ENCODE data around the gene GPC1. TPM values are rescaled to one million over a fixed set of nuclear protein-coding genes. Genes with fewer than 3 reads are reported as not detected.

GPC1 gene
- total and polyA plus RNA-seq, 2 of the 4 experiments (the other 2 are of a cell fraction), result 16.0 to 211 TPM

DNA sequence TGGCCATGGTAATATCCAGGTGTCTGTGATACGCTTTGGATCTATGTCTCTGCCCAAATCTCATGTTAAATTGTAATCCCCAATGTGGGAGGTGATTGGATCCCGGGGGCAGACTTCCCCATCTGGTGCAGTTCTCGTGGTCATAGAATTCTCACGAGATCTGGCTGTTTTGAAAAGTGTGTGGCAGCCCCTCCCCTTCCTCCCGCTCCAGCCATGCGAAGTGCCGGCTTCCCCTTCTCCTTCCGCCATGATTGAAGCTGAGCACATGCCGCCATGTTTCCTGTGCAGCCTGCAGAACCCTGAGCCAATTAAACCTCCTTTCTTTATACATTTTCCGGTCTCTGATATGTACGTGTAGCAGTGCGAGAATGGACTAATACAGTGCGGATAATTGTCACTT, 42.5 kb downstream of the GPC1 start:
- no peak overlapping the region for H3K27ac ChIP-seq (ENCODE audit: insufficient read depth, low read length)
- no peaks in the 10 kb centered on the region for H4K20me1 ChIP-seq (ENCODE audit: insufficient read depth, low read length)
- H3K4me3 ChIP-seq (ENCODE audit: insufficient read depth, low read depth, low read length), result no peak overlapping the region
- DNase-seq, result no peak
- no peak overlapping the region for H2AFZ ChIP-seq (replicated peaks; ENCODE audit: low read length, poor library complexity)
- intact Hi-C loops (cut with micrococcal nuclease) (no loop called here), in situ Hi-C loops (cut with MboI; ENCODE audit: low sequenced_read_pairs) (no loop called here), dilution Hi-C loops (cut with HindIII; ENCODE audit: low sequenced_read_pairs, unreplicated experiment) (no loop called here)
- H3K18ac ChIP-seq (ENCODE audit: low read depth, low read length), result no peak overlapping the region
- 100% methylated on average over 1 of the region's 13 CpGs; no CpG with 5 or more reads in 1 of the 2 experiments for WGBS, 2 experiments (ENCODE audit: extremely low coverage in 2 of 2, insufficient read length in 1 of 2)
- H2BK20ac ChIP-seq (ENCODE audit: low read depth, low read length), result no peak overlapping the region
- no peak for TF ChIP-seq RCOR1 (IDR thresholded peaks at IDR 0.05; ENCODE audit: insufficient replicate concordance, low read length)
- TF ChIP-seq, protein P1, sequence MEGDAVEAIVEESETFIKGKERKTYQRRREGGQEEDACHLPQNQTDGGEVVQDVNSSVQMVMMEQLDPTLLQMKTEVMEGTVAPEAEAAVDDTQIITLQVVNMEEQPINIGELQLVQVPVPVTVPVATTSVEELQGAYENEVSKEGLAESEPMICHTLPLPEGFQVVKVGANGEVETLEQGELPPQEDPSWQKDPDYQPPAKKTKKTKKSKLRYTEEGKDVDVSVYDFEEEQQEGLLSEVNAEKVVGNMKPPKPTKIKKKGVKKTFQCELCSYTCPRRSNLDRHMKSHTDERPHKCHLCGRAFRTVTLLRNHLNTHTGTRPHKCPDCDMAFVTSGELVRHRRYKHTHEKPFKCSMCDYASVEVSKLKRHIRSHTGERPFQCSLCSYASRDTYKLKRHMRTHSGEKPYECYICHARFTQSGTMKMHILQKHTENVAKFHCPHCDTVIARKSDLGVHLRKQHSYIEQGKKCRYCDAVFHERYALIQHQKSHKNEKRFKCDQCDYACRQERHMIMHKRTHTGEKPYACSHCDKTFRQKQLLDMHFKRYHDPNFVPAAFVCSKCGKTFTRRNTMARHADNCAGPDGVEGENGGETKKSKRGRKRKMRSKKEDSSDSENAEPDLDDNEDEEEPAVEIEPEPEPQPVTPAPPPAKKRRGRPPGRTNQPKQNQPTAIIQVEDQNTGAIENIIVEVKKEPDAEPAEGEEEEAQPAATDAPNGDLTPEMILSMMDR (conservative IDR thresholded peaks at IDR 0.05; ENCODE audit: low read depth, low read length), result no peak
- TF ChIP-seq, protein P2, sequence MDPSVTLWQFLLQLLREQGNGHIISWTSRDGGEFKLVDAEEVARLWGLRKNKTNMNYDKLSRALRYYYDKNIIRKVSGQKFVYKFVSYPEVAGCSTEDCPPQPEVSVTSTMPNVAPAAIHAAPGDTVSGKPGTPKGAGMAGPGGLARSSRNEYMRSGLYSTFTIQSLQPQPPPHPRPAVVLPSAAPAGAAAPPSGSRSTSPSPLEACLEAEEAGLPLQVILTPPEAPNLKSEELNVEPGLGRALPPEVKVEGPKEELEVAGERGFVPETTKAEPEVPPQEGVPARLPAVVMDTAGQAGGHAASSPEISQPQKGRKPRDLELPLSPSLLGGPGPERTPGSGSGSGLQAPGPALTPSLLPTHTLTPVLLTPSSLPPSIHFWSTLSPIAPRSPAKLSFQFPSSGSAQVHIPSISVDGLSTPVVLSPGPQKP (IDR thresholded peaks at IDR 0.05; ENCODE audit: borderline replicate concordance, low read depth, low read length), result no peak
- no peak for TF ChIP-seq RAD21 (IDR thresholded peaks at IDR 0.05; ENCODE audit: low read length)
- no peak for TF ChIP-seq SMC3 (IDR thresholded peaks at IDR 0.05; ENCODE audit: low read depth, low read length)
- no peak for TF ChIP-seq POLR2A (IDR thresholded peaks at IDR 0.05; ENCODE audit: low read depth, low read length)
- TF ChIP-seq MXI1 (IDR thresholded peaks at IDR 0.05; ENCODE audit: borderline replicate concordance, low read depth, low read length), result no peak
- no peak for TF ChIP-seq BHLHE40 (IDR thresholded peaks at IDR 0.05; ENCODE audit: low read depth, low read length)
- TF ChIP-seq MAZ (IDR thresholded peaks at IDR 0.05; ENCODE audit: borderline replicate concordance, low read depth, low read length), result no peak
- TF ChIP-seq CHD1 (IDR thresholded peaks at IDR 0.05; ENCODE audit: low read depth, low read length), result no peak
- no peak for TF ChIP-seq RFX5 (IDR thresholded peaks at IDR 0.05; ENCODE audit: low read depth, low read length)
- TF ChIP-seq, protein P3, sequence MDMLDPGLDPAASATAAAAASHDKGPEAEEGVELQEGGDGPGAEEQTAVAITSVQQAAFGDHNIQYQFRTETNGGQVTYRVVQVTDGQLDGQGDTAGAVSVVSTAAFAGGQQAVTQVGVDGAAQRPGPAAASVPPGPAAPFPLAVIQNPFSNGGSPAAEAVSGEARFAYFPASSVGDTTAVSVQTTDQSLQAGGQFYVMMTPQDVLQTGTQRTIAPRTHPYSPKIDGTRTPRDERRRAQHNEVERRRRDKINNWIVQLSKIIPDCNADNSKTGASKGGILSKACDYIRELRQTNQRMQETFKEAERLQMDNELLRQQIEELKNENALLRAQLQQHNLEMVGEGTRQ (IDR thresholded peaks at IDR 0.05; ENCODE audit: low read depth, low read length), result no peak
- TF ChIP-seq FOS (IDR thresholded peaks at IDR 0.05; ENCODE audit: low read depth, low read length), result no peak
- TF ChIP-seq MAFK (IDR thresholded peaks at IDR 0.05; ENCODE audit: low read depth, low read length), result no peak
- no peak overlapping the region for H3K4me2 ChIP-seq (ENCODE audit: low read depth, low read length)
- no peaks in the 10 kb centered on the region for H3K36me3 ChIP-seq (ENCODE audit: control insufficient read depth, insufficient read depth, low read length)
- no peak overlapping the region for H4K8ac ChIP-seq (ENCODE audit: low read depth in 2 of 2, low read length in 2 of 2)
- H2BK5ac ChIP-seq (ENCODE audit: low read depth, low read length, poor library complexity, severe bottlenecking), result no peak overlapping the region
- H3K9me1 ChIP-seq (ENCODE audit: insufficient read depth, low read length), result no peaks in the 10 kb centered on the region
- H2BK120ac ChIP-seq (ENCODE audit: low read depth, low read length), result no peak overlapping the region
- no peaks in the 10 kb centered on the region for H3K79me1 ChIP-seq (ENCODE audit: low read depth in 1 of 2, low read length in 2 of 2)
- no peak overlapping the region for H3K9ac ChIP-seq (ENCODE audit: low read depth, low read length)
- H3K4ac ChIP-seq (ENCODE audit: low read depth, low read length), result no peak overlapping the region
- no peaks in the 10 kb centered on the region for H3K9me3 ChIP-seq (ENCODE audit: control insufficient read depth, insufficient read depth, low read length)
- no peak overlapping the region for H2AK9ac ChIP-seq (replicated peaks; ENCODE audit: low read depth, low read length, poor library complexity)
- H3K23ac ChIP-seq (ENCODE audit: low read depth, low read length), result no peak overlapping the region
- CTCF ChIA-PET, result no interaction called here
- BruUV-seq (replicated peaks), result no TSS peak
- no peaks in the 10 kb centered on the region for H3K4me1 ChIP-seq (ENCODE audit: control insufficient read depth, insufficient read depth, low read length)
- H3K27me3 ChIP-seq (ENCODE audit: control insufficient read depth, insufficient read depth, low read length), result no peaks in the 10 kb centered on the region
- no peak overlapping the region for H3K56ac ChIP-seq (ENCODE audit: extremely low read depth, insufficient read depth, low read length)
- ATAC-seq (ENCODE audit: low read depth), result no peak
- POLR2A ChIA-PET (ENCODE audit: unreplicated experiment), result no interaction called here
- H4K91ac ChIP-seq (ENCODE audit: insufficient read depth, low read depth, low read length), result no peak overlapping the region
- H3K14ac ChIP-seq (replicated peaks; ENCODE audit: low read depth, low read length), result no peak overlapping the region
- H2AK5ac ChIP-seq (ENCODE audit: low read depth, low read length), result no peak overlapping the region
- no peak overlapping the region for H2BK15ac ChIP-seq (ENCODE audit: low read depth, low read length)
- H4K5ac ChIP-seq (ENCODE audit: low read depth, low read length), result no peak overlapping the region
